ENCODE measurements around the gene KRTAP9-9. TPM values are rescaled to one million over a fixed set of nuclear protein-coding genes. Genes with fewer than 3 reads are reported as not detected.
"Not testable (repeated sequence)": the region's sequence is repeated elsewhere in the genome, so short reads cannot be mapped to it uniquely, and the experiment has no call there.

Gene KRTAP9-9
- not detected for total RNA-seq

GRCh38 chr17:41255381-41256290 lies at the start of gene KRTAP9-9:
Gene KRTAP9-9, plus strand, starts transcription at chr17:41255384.
- not testable (repeated sequence) for DNase-seq (ENCODE audit: low read depth in 2 of 3, low spot score in 2 of 3)

GRCh38 chr17:41211845-41212466 lies 43.2 kb upstream of the KRTAP9-9 start:
- peak in 1 of 3 donors; percentile 10 for DNase-seq (ENCODE audit: low read depth in 2 of 3, low spot score in 2 of 3)

- DNase-seq (ENCODE audit: low read depth in 2 of 3, low spot score in 2 of 3) = no peak
Measured at GRCh38 chr17:41212524-41213169, 42.5 kb upstream of the KRTAP9-9 start.

GRCh38 chr17:41215681-41216080 lies 39.5 kb upstream of the KRTAP9-9 start:
- DNase-seq (ENCODE audit: low read depth in 2 of 3, low spot score in 2 of 3) = no peak

- no peak for DNase-seq (ENCODE audit: low read depth in 2 of 3, low spot score in 2 of 3)
Measured at GRCh38 chr17:41223821-41224220, 31.4 kb upstream of the KRTAP9-9 start.

- DNase-seq (ENCODE audit: low read depth in 2 of 3, low spot score in 2 of 3) = no peak
Measured at GRCh38 chr17:41226051-41226450, 29.1 kb upstream of the KRTAP9-9 start.

GRCh38 chr17:41226598-41227095 lies 28.5 kb upstream of the KRTAP9-9 start, which contains the start of gene KRTAP9-2:
Gene KRTAP9-2, plus strand, starts transcription at chr17:41226648. Its CDS starts 7 bp downstream, at chr17:41226655.
- not testable (repeated sequence) for DNase-seq (ENCODE audit: low read depth in 2 of 3, low spot score in 2 of 3)

GRCh38 chr17:41230094-41230493 lies 25.1 kb upstream of the KRTAP9-9 start:
- no peak for DNase-seq (ENCODE audit: low read depth in 2 of 3, low spot score in 2 of 3)

- DNase-seq (ENCODE audit: low read depth in 2 of 3, low spot score in 2 of 3) = no peak
Measured at GRCh38 chr17:41231731-41232130, 23.5 kb upstream of the KRTAP9-9 start.

GRCh38 chr17:41232399-41233105 lies 22.6 kb upstream of the KRTAP9-9 start, which contains the start of gene KRTAP9-3:
Gene KRTAP9-3, plus strand, starts transcription at chr17:41232449. Its CDS starts 53 bp downstream, at chr17:41232502.
- DNase-seq (ENCODE audit: low read depth in 2 of 3, low spot score in 2 of 3) = not testable (repeated sequence)

GRCh38 chr17:41237116-41237515 lies 18.1 kb upstream of the KRTAP9-9 start:
- not testable (repeated sequence) for DNase-seq (ENCODE audit: low read depth in 2 of 3, low spot score in 2 of 3)

- DNase-seq (ENCODE audit: low read depth in 2 of 3, low spot score in 2 of 3) = not testable (repeated sequence)
Measured at GRCh38 chr17:41237949-41238437, 17.2 kb upstream of the KRTAP9-9 start, which contains the start of gene KRTAP9-8. Gene KRTAP9-8, plus strand, starts transcription at chr17:41237999. Its CDS starts 53 bp downstream, at chr17:41238052.

GRCh38 chr17:41246995-41247787 lies 8.0 kb upstream of the KRTAP9-9 start:
- not testable (repeated sequence) for DNase-seq (ENCODE audit: low read depth in 2 of 3, low spot score in 2 of 3)

- not testable (repeated sequence) for DNase-seq (ENCODE audit: low read depth in 2 of 3, low spot score in 2 of 3)
Measured at GRCh38 chr17:41249637-41250240, 5.4 kb upstream of the KRTAP9-9 start, which contains the start of gene KRTAP9-4. Gene KRTAP9-4, plus strand, starts transcription at chr17:41249687. Its CDS starts 34 bp downstream, at chr17:41249721.

GRCh38 chr17:41251261-41251660 lies 3.9 kb upstream of the KRTAP9-9 start:
- DNase-seq (ENCODE audit: low read depth in 2 of 3, low spot score in 2 of 3) = no peak

GRCh38 chr17:41254861-41255260 lies 323 bp upstream of the KRTAP9-9 start:
- DNase-seq (ENCODE audit: low read depth in 2 of 3, low spot score in 2 of 3) = no peak

GRCh38 chr17:41256291-41256685 lies 1.1 kb downstream of the KRTAP9-9 start:
- DNase-seq (ENCODE audit: low read depth in 2 of 3, low spot score in 2 of 3) = no peak

GRCh38 chr17:41258406-41258805 lies 3.2 kb downstream of the KRTAP9-9 start:
- DNase-seq (ENCODE audit: low read depth in 2 of 3, low spot score in 2 of 3) = no peak

- DNase-seq (ENCODE audit: low read depth in 2 of 3, low spot score in 2 of 3) = no peak
Measured at GRCh38 chr17:41263212-41263611, 8.0 kb downstream of the KRTAP9-9 start.

All from hematopoietic multipotent progenitor cell (in vitro differentiated cells).